ENCODE measurements around the gene GOT1. TPM values are rescaled to one million over a fixed set of nuclear protein-coding genes. Genes with fewer than 3 reads are reported as not detected.

The GOT1 gene
- total RNA-seq (ENCODE audit: unreplicated experiment) = 37.2 TPM
- long read RNA-seq, transcript GOT1-201 (9 exons, 2,923 nt) = major isoform, 79 of 83 reads
- long read RNA-seq, partial matches to known transcripts = 2 of 83 reads
- long read RNA-seq, other reads (novel, unspliced or antisense) = 2 of 83 reads

- H3K9me3 Mint-ChIP-seq (ENCODE audit: unreplicated experiment) = peaks cover 6% of the 10 kb centered on the region
Observed at GRCh38 chr10:99430451-99431189, at the start of gene GOT1. Gene GOT1, minus strand, starts transcription at chr10:99430624. Its CDS starts 59 bp downstream, at chr10:99430565.

GRCh38 chr10:99470327-99470726 lies 39.9 kb upstream of the GOT1 start:
- Mint-ChIP-seq H3K36me3 (ENCODE audit: unreplicated experiment) (no peaks in the 10 kb centered on the region), H3K4me1 (ENCODE audit: low read depth, unreplicated experiment) (no peaks in the 10 kb centered on the region), H3K27ac (ENCODE audit: unreplicated experiment) (no peak overlapping the region), H3K4me3 (ENCODE audit: unreplicated experiment) (no peak overlapping the region), H3K9me3 (ENCODE audit: unreplicated experiment) (no peaks in the 10 kb centered on the region), H3K27me3 (ENCODE audit: unreplicated experiment) (peaks cover 3% of the 10 kb centered on the region)
- no peak for DNase-seq
- TF ChIP-seq CTCF (IDR thresholded peaks at IDR 0.05; ENCODE audit: partially characterized antibody, unreplicated experiment) = no peak

More at GRCh38 chr10:99430451-99431189, at the start of gene GOT1:
- Mint-ChIP-seq H3K36me3 (ENCODE audit: unreplicated experiment) (no peaks in the 10 kb centered on the region), H3K4me1 (ENCODE audit: low read depth, unreplicated experiment) (peaks cover 5% of the 10 kb centered on the region), H3K4me3 (ENCODE audit: unreplicated experiment) (peak within 1 kb of the TSS; percentile 95), H3K27ac (ENCODE audit: unreplicated experiment) (peak within 1 kb of the TSS; percentile 97), H3K27me3 (ENCODE audit: unreplicated experiment) (peaks cover 8% of the 10 kb centered on the region)
- peak; percentile 88 for DNase-seq
- no peak for TF ChIP-seq CTCF (IDR thresholded peaks at IDR 0.05; ENCODE audit: partially characterized antibody, unreplicated experiment)

GRCh38 chr10:99467236-99467999 lies 37.0 kb upstream of the GOT1 start:
- Mint-ChIP-seq H3K36me3 (ENCODE audit: unreplicated experiment) (no peaks in the 10 kb centered on the region), H3K27ac (ENCODE audit: unreplicated experiment) (no peak overlapping the region), H3K9me3 (ENCODE audit: unreplicated experiment) (peaks cover 2% of the 10 kb centered on the region), H3K4me3 (ENCODE audit: unreplicated experiment) (no peak overlapping the region), H3K4me1 (ENCODE audit: low read depth, unreplicated experiment) (no peaks in the 10 kb centered on the region), H3K27me3 (ENCODE audit: unreplicated experiment) (peaks cover 3% of the 10 kb centered on the region)
- no peak for TF ChIP-seq CTCF (IDR thresholded peaks at IDR 0.05; ENCODE audit: partially characterized antibody, unreplicated experiment)
- DNase-seq = no peak

GRCh38 chr10:99466632-99467223 lies 36.3 kb upstream of the GOT1 start:
- Mint-ChIP-seq H3K9me3 (ENCODE audit: unreplicated experiment) (peaks cover 2% of the 10 kb centered on the region), H3K27ac (ENCODE audit: unreplicated experiment) (no peak overlapping the region), H3K36me3 (ENCODE audit: unreplicated experiment) (no peaks in the 10 kb centered on the region), H3K4me3 (ENCODE audit: unreplicated experiment) (no peak overlapping the region), H3K4me1 (ENCODE audit: low read depth, unreplicated experiment) (no peaks in the 10 kb centered on the region), H3K27me3 (ENCODE audit: unreplicated experiment) (peaks cover 3% of the 10 kb centered on the region)
- no peak for TF ChIP-seq CTCF (IDR thresholded peaks at IDR 0.05; ENCODE audit: partially characterized antibody, unreplicated experiment)
- no peak for DNase-seq
